C4-2B (cell line): ENCODE results near the gene TUBA4A.
"Not testable (repeated sequence)": the region's sequence is repeated elsewhere in the genome, so short reads cannot be mapped to it uniquely, and the experiment has no call there.

Source experiments
- H3K27ac ChIP-seq: fragments of 450-650 bp; 2 replicates; pipeline ENCODE4 v1.5.1; 2017
- ZFX ChIP-seq: fragments of 450-650 bp; IDR thresholded peaks from 2 replicates; pipeline ENCODE4 v1.6.1; 2017
- TF ChIP-seq, protein P1 (sequence below): fragments of 450-650 bp; conservative IDR thresholded peaks from 2 replicates; pipeline ENCODE4 v1.5.1; 2017; ENCODE audit warnings: mild to moderate bottlenecking

Gene TUBA4A

DNA sequence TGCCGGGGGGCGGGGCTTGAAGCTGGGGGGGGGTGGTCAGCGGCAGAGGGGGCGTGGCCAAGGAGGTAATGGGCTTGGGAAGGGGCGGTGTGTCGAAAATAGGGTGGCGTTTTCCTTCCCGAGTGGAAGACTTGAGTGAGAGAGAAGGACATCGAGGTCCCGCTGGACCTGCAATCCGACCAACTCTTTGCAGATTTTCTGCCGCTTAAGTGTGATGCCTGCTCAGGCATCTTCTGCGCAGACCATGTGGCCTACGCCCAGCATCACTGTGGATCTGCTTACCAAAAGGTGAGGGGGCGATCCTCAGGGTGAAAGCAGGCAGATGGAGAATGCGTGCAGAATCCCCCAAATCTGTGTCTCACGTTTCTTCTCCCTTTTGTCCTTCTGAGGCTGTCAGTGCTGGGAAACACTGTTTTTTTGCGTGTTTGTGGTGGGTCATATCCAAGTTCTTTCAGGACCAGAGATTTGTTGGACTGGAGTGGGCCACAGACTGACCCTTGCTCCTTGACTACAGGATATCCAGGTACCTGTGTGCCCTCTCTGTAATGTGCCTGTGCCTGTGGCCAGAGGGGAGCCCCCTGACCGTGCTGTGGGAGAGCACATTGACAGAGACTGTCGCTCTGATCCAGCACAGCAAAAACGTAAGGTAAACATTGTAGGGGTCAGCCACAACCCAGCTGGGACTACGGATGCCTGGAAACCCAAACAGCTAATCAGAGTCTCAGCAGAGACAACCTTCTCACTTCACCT is 46.4 kb downstream of the TUBA4A start:
- TF ChIP-seq, protein P1, sequence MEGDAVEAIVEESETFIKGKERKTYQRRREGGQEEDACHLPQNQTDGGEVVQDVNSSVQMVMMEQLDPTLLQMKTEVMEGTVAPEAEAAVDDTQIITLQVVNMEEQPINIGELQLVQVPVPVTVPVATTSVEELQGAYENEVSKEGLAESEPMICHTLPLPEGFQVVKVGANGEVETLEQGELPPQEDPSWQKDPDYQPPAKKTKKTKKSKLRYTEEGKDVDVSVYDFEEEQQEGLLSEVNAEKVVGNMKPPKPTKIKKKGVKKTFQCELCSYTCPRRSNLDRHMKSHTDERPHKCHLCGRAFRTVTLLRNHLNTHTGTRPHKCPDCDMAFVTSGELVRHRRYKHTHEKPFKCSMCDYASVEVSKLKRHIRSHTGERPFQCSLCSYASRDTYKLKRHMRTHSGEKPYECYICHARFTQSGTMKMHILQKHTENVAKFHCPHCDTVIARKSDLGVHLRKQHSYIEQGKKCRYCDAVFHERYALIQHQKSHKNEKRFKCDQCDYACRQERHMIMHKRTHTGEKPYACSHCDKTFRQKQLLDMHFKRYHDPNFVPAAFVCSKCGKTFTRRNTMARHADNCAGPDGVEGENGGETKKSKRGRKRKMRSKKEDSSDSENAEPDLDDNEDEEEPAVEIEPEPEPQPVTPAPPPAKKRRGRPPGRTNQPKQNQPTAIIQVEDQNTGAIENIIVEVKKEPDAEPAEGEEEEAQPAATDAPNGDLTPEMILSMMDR = no peak
- TF ChIP-seq ZFX = no peak
- H3K27ac ChIP-seq = peak overlapping the region; percentile 77

DNA sequence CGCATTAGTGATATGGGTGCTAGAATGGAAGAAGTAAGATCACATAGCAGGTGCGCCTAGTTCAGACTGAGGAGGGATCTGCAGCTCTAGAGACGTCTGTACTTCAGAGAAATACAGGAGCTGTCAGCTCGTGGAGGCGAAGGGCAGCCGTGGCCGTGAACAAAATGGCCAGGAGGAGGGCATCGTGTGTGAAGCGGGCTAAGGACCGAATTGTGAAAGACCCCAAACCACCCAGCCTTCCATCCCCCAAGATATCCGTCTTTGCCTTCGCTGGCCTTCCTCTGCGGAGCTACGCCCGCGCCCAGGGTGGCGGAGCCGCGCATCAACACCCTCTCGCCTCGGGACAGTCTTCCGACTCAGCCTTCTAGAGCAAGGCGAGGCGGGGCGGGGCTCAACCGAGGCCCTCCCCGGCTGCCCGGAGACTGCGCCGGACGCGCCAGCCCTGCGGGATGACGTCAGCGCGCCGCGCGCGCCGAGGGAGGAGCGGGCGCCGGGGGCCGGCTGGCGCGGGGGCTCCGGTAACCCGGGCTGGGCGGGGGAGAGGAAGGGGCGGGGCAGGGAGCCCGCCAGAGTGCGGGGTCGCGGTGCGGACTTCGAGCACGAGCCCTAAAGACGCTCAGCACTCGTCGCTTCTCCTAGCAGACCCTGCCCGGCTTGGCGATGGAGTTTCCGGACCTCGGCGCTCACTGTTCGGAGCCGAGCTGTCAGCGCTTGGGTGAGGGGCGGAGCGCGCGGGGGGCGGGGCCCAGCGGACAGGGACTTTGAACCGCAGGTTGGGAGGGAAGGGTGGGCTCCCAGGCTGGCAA is 47.2 kb downstream of the TUBA4A start, which contains the start of gene ZFAND2B:
TSS of gene ZFAND2B (plus strand) at position 455 of the 806 bp plus-strand sequence. CDS start at position 661, 206 bp downstream.
- TF ChIP-seq, protein P1 = no peak
- no peak for TF ChIP-seq ZFX
- peak within 1 kb of the TSS; percentile 77 for H3K27ac ChIP-seq

DNA sequence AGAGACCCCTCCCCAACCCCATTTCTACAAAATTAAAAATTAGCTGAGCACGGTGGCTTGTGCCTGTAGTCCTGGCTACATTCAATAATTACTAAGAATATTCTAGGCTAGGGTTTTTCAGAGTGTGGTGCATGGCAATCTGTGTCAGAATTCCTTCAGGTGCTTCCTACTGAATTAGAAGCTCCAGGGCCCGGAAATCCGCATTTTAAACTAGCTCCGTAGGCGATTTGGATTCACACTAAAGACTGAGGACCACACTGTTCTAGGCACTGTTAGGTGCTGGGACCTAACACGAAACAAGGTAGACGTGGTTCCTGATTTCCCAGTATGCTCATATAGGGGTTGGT is 47.8 kb downstream of the TUBA4A start:
- peak overlapping the region; percentile 77 for H3K27ac ChIP-seq
- TF ChIP-seq, protein P1 = no peak
- TF ChIP-seq ZFX = no peak

DNA sequence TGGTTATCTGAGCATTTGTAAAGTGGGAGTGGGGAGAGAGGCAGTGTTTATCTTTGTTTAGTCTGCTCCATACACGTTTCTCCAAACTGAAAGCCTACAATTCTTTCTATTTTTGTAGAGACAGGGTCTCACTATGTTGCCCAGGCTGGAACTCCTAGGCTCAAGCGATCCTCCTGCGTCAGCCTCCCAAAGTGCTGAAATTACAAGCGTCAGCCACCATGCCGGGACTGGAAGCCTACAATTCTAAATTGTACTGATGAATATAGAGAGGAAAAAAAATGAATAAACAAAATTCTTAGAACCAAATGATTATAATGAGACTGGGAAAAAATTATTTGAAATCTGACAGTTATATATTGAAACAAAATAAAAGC is 48.6 kb downstream of the TUBA4A start:
- H3K27ac ChIP-seq = no peak overlapping the region
- TF ChIP-seq, protein P1 = no peak
- no peak for TF ChIP-seq ZFX

DNA sequence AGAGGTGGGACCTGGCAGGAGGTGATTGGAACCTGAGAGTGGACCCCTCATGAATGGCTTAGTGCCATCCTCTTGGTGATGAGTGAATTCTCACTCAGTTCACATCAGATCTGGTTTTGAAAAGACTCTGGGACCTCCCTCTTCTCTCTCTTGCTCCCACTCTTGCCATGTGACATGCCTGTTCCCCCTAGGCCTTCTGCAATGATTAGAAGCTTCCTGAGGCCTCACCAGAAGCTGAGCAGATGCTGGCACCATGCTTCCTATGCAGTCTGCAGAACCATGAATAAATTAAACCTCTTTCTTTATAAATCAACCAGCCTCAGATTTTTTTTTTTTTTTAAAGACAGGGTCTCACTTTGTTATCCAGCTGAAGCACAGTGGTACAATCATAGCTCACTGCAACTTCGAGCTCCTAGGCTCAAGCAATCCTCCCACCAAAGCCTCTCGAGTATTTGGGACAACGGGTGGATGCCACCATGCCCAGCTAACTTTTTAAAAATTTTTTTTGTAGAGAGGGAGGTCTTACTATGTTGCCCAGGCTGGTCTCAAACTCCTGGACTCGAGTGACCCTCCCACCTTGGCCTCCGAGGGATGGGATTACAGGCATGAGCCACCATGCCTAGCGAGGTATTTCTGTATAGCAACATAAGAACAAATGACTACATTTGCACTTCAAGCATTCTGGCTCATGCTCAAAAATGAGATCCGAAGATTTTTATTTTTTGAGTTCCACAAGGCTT is 49.1 kb downstream of the TUBA4A start:
- TF ChIP-seq, protein P1 = no peak
- no peak for TF ChIP-seq ZFX

DNA sequence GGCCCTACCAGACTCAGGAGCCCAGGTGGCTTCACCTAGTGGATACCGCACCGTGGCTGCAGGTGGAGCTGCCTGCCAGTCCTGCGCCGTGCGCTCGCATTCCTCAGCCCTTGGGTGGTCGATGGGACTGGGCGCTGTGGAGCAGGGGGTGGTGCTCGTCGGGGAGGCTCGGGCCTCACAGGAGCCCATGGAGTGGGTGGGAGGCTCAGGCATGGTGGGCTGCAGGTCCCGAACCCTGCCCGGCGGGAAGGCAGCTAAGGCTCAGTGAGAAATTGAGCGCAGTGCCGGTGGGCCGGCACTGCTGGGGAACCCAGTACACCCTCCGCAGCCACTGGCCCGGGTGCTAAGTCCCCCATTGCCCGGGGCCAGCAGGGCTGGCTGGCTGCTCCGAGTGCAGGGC is 52.4 kb downstream of the TUBA4A start:
- H3K27ac ChIP-seq = not testable (repeated sequence)

More for the DNA sequence above, 49.1 kb downstream of the TUBA4A start:
- no peak overlapping the region for H3K27ac ChIP-seq

DNA sequence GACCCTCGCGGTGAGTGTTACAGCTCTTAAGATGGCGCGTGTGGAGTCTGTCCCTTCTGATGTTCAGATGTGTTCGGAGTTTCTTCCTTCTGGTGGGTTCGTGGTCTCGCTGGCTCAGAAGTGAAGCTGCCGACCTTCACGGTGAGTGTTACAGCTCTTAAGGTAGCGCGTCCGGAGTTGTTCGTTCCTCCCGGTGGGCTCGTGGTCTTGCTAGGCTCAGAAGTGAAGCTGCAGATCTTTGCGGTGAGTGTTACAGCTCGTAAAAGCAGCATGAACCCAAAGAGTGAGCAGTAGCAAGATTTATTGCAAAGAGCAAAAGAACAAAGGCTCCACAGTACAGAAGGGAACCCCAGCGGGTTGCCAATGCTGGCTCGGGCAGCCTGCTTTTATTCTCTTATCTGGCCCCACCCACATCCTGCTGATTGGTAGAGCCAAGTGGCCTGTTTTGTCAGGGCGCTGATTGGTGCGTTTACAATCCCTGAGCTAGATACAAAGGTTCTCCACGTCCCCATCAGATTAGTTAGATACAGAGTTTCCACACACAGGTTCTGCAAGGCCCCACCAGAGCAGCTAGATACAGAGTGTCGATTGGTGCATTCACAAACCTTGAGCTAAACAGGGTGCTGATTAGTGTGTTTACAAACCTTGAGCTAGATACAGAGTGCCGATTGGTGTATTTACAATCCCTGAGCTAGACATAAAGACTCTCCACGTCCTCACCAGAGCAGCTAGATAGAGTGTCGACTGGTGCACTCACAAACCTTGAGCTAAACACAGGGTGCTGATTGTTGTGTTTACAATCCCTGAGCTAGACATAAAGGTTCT is 53.0 kb downstream of the TUBA4A start:
- not testable (repeated sequence) for H3K27ac ChIP-seq
